Duodenal mucosa (tissue), 2 donors: ENCODE data around the gene LRPPRC.
"Not testable (repeated sequence)": the region's sequence is repeated elsewhere in the genome, so short reads cannot be mapped to it uniquely, and the experiment has no call there.

ENCODE experiments used
- H3K27ac ChIP-seq: one replicate; pipeline ENCODE4 v1.7.0; 2013; ENCODE audit warnings: low read depth, low read length
- H3K27me3 ChIP-seq, 2 donors: one replicate each; pipeline ENCODE4 v1.7.0; 2013; ENCODE audit warnings: low read length in 2 of 2, control low read depth in 1 of 2; ENCODE audit not compliant: insufficient read depth in 2 of 2, control insufficient read depth in 1 of 2
- H3K36me3 ChIP-seq, 2 donors: one replicate each; pipeline ENCODE4 v1.7.0; 2013; ENCODE audit warnings: low read length in 2 of 2, control low read depth in 1 of 2; ENCODE audit not compliant: insufficient read depth in 2 of 2, control insufficient read depth in 1 of 2
- H3K4me1 ChIP-seq, 2 donors: one replicate each; pipeline ENCODE4 v1.7.0; 2013; ENCODE audit warnings: low read length in 2 of 2, control low read depth in 1 of 2; ENCODE audit not compliant: insufficient read depth in 2 of 2, control insufficient read depth in 1 of 2
- H3K4me3 ChIP-seq, 2 donors: one replicate each; pipeline ENCODE4 v1.7.0; 2013; ENCODE audit warnings: low read length in 2 of 2, low read depth in 1 of 2
- H3K9ac ChIP-seq, 2 donors: one replicate each; pipeline ENCODE4 v1.7.0; 2013; ENCODE audit warnings: low read length in 2 of 2, low read depth in 1 of 2
- H3K9me3 ChIP-seq, 2 donors: one replicate each; pipeline ENCODE4 v1.7.0; 2013; ENCODE audit warnings: low read length in 2 of 2, control low read depth in 1 of 2; ENCODE audit not compliant: control insufficient read depth in 1 of 2

The LRPPRC gene

GRCh38 chr2:43927442-43927841 is 68.3 kb downstream of the LRPPRC start:
- Histone ChIP-seq H3K9ac (no peak overlapping the region), H3K27ac (no peak overlapping the region), H3K36me3 (peaks cover 4 to 43% of the 10 kb centered on the region in 2 donors), H3K9me3 (no peaks in the 10 kb centered on the region), H3K4me3 (no peak overlapping the region), H3K4me1 (no peaks in the 10 kb centered on the region), H3K27me3 (no peaks in the 10 kb centered on the region)

- Histone ChIP-seq H3K4me3 (no peak overlapping the region), H3K4me1 (no peaks in the 10 kb centered on the region), H3K9me3 (no peaks in the 10 kb centered on the region), H3K9ac (no peak overlapping the region), H3K27me3 (no peaks in the 10 kb centered on the region), H3K27ac (no peak overlapping the region), H3K36me3 (peaks cover 0 to 34% of the 10 kb centered on the region in 2 donors)
Measured at GRCh38 chr2:43925431-43925830, 70.4 kb downstream of the LRPPRC start.

- H3K4me1 ChIP-seq: no peaks in the 10 kb centered on the region
- no peak overlapping the region for H3K4me3 ChIP-seq
- no peaks in the 10 kb centered on the region for H3K9me3 ChIP-seq
- no peaks in the 10 kb centered on the region for H3K27me3 ChIP-seq
- no peak overlapping the region for H3K27ac ChIP-seq
- H3K36me3 ChIP-seq: peaks cover 0 to 29% of the 10 kb centered on the region in 2 donors
- H3K9ac ChIP-seq: no peak overlapping the region
Measured at GRCh38 chr2:43924463-43924862, 71.3 kb downstream of the LRPPRC start.

GRCh38 chr2:43911136-43911790 is 84.5 kb downstream of the LRPPRC start:
- not testable (repeated sequence) for H3K9ac ChIP-seq, H3K27me3 ChIP-seq, H3K27ac ChIP-seq, H3K9me3 ChIP-seq, H3K4me3 ChIP-seq, H3K4me1 ChIP-seq
- peaks cover 10 to 46% of the 10 kb centered on the region in 2 donors for H3K36me3 ChIP-seq

- no peak overlapping the region for H3K27ac ChIP-seq
- no peaks in the 10 kb centered on the region for H3K9me3 ChIP-seq
- H3K9ac ChIP-seq: no peak overlapping the region
- H3K4me3 ChIP-seq: no peak overlapping the region
- H3K36me3 ChIP-seq: peaks cover 10 to 41% of the 10 kb centered on the region in 2 donors
- H3K4me1 ChIP-seq: no peaks in the 10 kb centered on the region
- no peaks in the 10 kb centered on the region for H3K27me3 ChIP-seq
Measured at GRCh38 chr2:43906448-43907109, 89.2 kb downstream of the LRPPRC start.

GRCh38 chr2:43905871-43906270 is 89.9 kb downstream of the LRPPRC start:
- H3K9ac ChIP-seq: no peak overlapping the region
- H3K27me3 ChIP-seq: no peaks in the 10 kb centered on the region
- peaks cover 13 to 41% of the 10 kb centered on the region in 2 donors for H3K36me3 ChIP-seq

GRCh38 chr2:43905371-43905803 is 90.4 kb downstream of the LRPPRC start:
- no peaks in the 10 kb centered on the region for H3K4me1 ChIP-seq
- H3K4me3 ChIP-seq: no peak overlapping the region
- H3K36me3 ChIP-seq: peaks cover 18 to 44% of the 10 kb centered on the region in 2 donors
- H3K9me3 ChIP-seq: no peaks in the 10 kb centered on the region
- no peaks in the 10 kb centered on the region for H3K27me3 ChIP-seq
- H3K9ac ChIP-seq: no peak overlapping the region
- no peak overlapping the region for H3K27ac ChIP-seq

More at GRCh38 chr2:43905871-43906270, 89.9 kb downstream of the LRPPRC start:
- Histone ChIP-seq H3K27ac (no peak overlapping the region), H3K9me3 (no peaks in the 10 kb centered on the region), H3K4me3 (no peak overlapping the region), H3K4me1 (no peaks in the 10 kb centered on the region)

- peaks cover 14 to 63% of the 10 kb centered on the region in 2 donors for H3K36me3 ChIP-seq
- no peaks in the 10 kb centered on the region for H3K9me3 ChIP-seq
- H3K27me3 ChIP-seq: no peaks in the 10 kb centered on the region
- H3K4me3 ChIP-seq: no peak overlapping the region
- H3K9ac ChIP-seq: no peak overlapping the region
- H3K4me1 ChIP-seq: no peaks in the 10 kb centered on the region
- H3K27ac ChIP-seq: no peak overlapping the region
Measured at GRCh38 chr2:43899589-43899988, 96.2 kb downstream of the LRPPRC start.

- Histone ChIP-seq H3K36me3 (peaks cover 14 to 64% of the 10 kb centered on the region in 2 donors), H3K27ac (no peak overlapping the region), H3K9ac (no peak overlapping the region)
Measured at GRCh38 chr2:43898838-43899346, 96.9 kb downstream of the LRPPRC start.

GRCh38 chr2:43898134-43898837 is 97.5 kb downstream of the LRPPRC start:
- H3K9ac ChIP-seq: no peak overlapping the region
- H3K9me3 ChIP-seq: no peaks in the 10 kb centered on the region
- no peak overlapping the region for H3K4me3 ChIP-seq
- H3K27me3 ChIP-seq: no peaks in the 10 kb centered on the region
- no peak overlapping the region for H3K27ac ChIP-seq
- H3K4me1 ChIP-seq: no peaks in the 10 kb centered on the region
- peaks cover 14 to 69% of the 10 kb centered on the region in 2 donors for H3K36me3 ChIP-seq

More at GRCh38 chr2:43898838-43899346, 96.9 kb downstream of the LRPPRC start:
- no peaks in the 10 kb centered on the region for H3K9me3 ChIP-seq
- no peaks in the 10 kb centered on the region for H3K27me3 ChIP-seq
- no peaks in the 10 kb centered on the region for H3K4me1 ChIP-seq
- H3K4me3 ChIP-seq: no peak overlapping the region
